ENCODE data around the gene MSL3B.

The MSL3B gene

GRCh38 chr2:233852056-233852455 is 16.1 kb downstream of the MSL3B start:
- DNase-seq, result no peak

GRCh38 chr2:233851169-233851568 is 17.0 kb downstream of the MSL3B start:
- DNase-seq, result no peak

- no peak for DNase-seq
These were observed 17.4 kb downstream of the MSL3B start for GRCh38 chr2:233850745-233851144.

GRCh38 chr2:233849607-233850271 is 18.4 kb downstream of the MSL3B start:
- DNase-seq, result no peak

- no peak for DNase-seq
These were observed 19.9 kb downstream of the MSL3B start for GRCh38 chr2:233848276-233848675.

GRCh38 chr2:233847248-233847898 is 20.8 kb downstream of the MSL3B start:
- DNase-seq, result no peak

GRCh38 chr2:233846387-233847247 is 21.6 kb downstream of the MSL3B start:
- no peak for DNase-seq

DNA sequence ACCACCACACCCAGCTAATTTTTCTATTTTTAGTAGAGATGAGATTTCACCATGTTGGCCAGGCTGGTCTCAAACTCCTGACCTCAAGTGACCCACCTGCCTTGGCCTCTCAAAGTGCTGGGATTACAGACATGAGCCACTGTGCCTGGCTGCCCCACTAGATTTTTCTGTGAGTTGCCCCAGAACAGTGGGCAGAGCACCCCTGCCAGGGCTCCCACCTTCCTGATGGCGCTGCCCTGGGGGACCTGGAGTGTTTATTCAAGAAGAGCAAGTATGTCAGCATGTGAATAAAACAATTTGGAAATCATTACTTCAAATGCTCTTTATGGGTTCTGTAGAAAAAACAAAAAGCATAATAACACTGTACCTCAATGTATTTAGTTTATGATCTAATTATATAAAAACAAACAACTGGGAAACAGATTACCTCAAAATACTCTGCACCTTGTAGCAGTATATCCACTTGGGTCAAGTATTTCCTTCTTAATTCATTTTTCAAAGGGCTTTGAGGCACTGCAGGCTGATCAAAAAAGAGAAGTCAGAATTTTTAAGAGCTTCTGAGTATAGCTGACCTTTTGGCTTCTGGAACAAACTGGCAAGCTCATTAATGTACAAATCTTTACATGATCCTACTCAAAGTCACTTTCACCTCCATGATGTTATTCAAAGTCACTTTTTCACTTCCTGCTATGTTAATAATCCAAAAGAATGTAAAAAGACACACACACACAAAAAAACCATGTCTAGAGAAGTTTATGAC is 22.7 kb downstream of the MSL3B start:
- DNase-seq, result no peak

- no peak for DNase-seq
These were observed 23.4 kb downstream of the MSL3B start for GRCh38 chr2:233844836-233845235.

GRCh38 chr2:233844064-233844807 is 23.9 kb downstream of the MSL3B start:
- no peak for DNase-seq

DNA sequence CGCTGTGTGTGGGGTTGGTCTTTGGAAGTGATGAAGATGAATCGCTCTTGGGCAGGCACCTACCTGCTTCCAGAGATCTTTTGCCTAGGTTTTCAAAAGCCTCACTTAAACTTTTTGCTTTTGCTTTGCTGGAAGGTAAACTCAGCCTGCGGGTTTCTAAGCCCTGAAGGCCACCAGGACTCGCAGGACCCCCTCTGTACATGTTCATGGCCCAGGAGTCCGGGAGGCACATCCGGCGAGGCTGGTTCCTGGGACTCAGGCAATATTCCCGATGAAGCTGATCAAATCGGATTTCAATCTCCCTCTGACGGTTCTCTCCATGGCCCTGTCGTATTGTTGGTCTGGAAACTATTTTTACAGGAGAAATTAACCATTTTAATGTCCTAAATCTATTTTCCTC is 27.0 kb downstream of the MSL3B start:
- no peak for DNase-seq

GRCh38 chr2:233840520-233840919 is 27.7 kb downstream of the MSL3B start:
- DNase-seq, result no peak

DNA sequence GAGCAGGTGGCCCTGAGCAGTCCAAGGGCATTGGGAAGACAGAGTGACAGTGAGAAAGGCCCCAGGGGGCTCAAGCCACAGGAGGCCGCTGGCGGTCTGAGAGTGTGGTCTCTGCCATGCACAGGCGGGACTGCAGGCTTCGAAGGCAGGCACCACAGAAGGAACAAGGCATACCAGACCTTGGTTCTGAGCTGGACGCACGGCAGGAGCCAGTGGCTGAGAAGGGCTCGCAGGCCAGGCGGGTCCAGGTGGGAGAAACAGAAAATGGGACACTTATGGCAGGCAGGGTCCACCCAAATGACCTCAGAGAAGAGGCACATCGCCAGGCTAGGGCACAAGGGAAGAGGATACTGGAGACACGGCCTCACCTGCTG is 28.8 kb downstream of the MSL3B start:
- DNase-seq, result no peak

- DNase-seq, result no peak
These were observed 29.3 kb downstream of the MSL3B start for GRCh38 chr2:233838726-233839446.

DNA sequence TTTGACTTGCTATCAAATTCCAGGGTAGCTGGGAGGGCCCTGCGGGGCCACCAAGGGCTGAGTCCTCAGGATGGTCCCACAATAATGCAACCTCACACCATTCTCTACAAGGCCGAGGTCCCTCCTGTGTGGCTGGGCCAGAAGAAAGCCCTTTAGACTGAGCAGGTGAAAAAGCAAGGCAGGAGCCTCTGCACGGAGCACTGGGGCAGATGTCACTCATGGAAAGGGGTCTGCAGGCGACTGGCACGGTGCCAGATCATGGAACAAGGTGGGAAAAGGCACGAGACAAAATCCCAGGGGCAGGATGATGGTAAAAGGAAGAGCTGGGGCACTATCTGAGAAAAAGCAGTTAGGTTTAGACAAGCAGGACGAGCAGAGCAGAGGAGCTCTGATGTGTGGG is 29.9 kb downstream of the MSL3B start:
- no peak for DNase-seq

DNA sequence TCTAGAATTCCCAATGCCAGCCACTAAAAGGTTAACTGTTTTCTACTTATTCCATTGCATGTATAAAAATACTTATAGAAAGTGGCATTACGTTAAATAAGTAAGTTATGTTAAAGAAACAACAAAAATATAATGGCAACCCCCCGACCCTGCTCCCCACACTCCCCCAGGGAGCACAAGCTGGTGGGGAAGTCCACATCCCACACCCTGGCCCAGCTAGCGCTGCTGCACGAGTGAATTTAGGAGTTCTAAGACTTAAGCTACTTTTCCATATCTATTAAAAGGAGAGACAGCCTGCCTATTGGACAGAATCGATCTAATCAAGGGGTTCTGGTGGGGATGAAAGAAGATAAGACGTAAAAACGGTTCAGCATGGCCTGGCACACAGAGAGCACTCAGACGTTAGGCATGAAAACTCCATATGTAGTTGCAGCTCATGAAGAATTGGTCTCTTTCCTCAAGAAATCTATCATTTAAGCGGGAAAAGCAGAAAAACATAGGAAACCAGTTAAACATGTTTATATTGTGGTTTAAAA is 30.4 kb downstream of the MSL3B start:
- DNase-seq, result no peak

GRCh38 chr2:233836359-233836758 is 31.8 kb downstream of the MSL3B start:
- no peak for DNase-seq

DNA sequence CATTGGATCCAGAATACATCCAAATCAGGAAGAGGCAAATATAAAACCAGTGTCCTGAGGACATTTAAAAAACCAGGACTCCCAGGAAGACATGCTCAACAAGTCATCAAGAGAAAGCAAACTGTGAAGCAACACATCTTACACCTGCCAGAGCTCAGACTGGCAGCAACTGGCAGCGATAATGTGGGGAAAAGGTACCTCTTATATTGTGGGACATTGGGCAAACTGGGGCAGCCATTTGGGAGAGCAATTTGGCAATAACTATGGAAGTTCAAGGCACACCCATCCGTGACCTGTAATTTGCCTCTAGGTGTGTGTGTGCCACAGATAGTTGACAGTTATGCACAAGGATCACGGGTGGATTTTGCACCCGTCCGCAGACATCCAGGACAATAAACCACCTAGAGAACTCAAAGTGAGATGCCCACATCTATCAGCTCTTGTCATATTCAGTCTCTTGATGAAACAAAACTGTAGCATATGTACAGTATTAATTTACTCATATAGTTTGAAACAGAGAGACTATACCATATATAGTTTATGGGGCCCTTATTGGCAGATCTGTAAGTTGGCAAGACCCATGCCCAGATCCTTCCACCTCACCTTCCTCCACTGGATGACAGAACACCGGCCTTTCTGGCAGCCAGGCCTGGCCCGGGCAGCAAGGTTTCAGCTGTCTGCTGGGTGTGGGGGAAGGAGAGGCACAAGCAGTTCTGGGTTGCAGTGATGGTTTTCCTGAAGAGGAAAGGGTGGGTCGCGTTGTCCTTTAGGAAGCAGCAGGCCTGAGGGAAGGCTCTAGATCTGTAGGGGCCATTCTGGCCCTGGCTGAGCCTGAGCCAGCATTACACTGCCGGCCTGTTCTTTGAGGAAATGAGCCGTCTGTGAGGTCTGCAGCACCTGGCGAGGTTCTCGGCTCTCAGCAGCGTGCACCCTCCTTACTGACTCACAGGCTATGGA is 32.7 kb downstream of the MSL3B start:
- no peak for DNase-seq

DNA sequence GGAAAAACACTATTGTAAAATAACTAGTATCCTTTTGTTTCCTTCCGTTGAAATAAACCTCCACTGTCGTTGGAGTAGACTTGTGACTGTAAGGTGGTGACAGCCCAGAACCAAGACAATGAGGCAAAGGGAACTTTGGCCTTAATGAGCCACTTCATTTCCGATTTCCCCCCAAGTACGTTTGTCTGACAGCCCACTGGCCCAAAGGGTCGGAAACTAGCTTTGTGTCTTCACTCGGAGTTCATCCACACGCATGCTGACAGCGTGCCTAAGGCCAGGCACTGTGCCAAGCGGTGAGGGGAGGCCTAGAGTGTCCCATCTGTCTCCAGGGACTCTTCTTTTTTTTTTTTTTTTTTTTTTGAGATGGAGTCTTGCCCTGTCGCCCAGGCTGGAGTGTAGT is 34.8 kb downstream of the MSL3B start:
- DNase-seq, result no peak

DNA sequence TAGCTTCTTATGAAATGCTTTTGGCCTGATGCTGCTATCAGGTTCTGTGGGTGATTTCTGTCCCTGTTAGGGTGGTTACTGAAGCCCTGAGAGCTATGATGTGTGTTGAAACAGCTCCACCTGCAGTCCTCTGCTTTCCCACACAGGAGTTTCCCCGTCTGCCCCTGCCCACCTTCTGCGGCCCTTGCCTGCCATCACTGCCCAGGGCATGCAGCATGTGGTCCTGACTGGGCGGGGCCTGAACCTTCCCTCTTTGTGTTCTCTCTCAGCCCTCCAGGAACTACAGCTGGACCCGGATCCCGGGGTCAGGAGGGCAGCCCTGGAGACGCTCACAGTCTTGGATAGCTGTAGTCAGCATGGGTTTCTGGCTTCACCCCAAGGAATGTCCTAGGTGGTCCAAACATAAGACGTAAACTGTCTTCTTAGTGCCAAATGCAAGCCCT is 35.3 kb downstream of the MSL3B start:
- no peak for DNase-seq

Data from CD4-positive, alpha-beta T cell treated with Interleukin-15 for 1 hour (primary cell).